ENCODE measurements around the gene BLM. TPM values are rescaled to one million over a fixed set of nuclear protein-coding genes. Genes with fewer than 3 reads are reported as not detected.

Gene BLM
- total and polyA plus RNA-seq, 4 donors = 2.2 to 8.7 (median 3.8) TPM

DNA sequence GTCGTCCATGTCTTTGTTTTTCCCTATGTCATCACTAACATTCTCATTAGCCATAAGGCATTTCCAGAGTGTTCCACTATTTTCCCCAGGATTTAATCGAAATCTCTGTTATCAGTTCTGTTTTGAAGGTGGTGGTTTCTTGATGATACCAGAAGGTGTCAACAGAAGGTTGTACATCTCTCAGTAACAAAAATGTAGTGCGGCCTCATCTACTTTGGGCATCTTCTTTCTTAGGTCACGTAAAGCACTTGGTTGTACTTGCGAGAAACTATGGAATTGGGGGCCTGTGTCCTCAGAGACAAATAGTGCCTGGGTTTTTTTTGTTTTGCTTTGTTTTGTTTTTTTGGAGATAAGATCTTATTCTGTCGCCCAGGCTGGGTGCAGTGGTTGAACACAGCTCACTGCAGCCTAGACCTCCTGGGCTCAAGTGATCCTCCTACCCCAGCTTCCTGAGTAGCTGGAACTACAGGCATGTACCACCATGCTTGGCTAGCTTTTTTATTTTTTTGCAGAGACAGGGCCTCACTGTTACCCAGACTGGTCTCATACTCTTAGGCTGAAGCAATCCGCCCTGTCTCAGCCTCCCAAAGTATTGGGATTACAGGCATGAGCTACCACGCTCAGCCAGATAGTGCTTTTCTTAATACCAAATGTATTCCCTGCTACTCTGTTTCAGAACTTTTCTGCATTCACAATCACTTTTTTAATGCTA lies 90.1 kb downstream of the BLM start:
- Histone ChIP-seq H3K9ac (ENCODE audit: insufficient read depth in 1 of 2, low read length in 2 of 2) (no peak overlapping the region), H3K4me3 (no peak overlapping the region), H3K27ac (ENCODE audit: low read depth in 1 of 2, low read length in 1 of 2) (no peak overlapping the region), H3K27me3 (ENCODE audit: control insufficient read depth in 3 of 3, insufficient read depth in 3 of 3, low read length in 2 of 3) (no peaks in the 10 kb centered on the region), H3K36me3 (ENCODE audit: control insufficient read depth in 4 of 4, insufficient read depth in 4 of 4, low read length in 4 of 4) (peaks cover 0 to 6% (median 0%) of the 10 kb centered on the region in 4 donors), H3K4me1 (ENCODE audit: control insufficient read depth in 5 of 5, insufficient read depth in 5 of 5, low read length in 5 of 5) (no peaks in the 10 kb centered on the region), H3K9me3 (ENCODE audit: control insufficient read depth in 4 of 4, insufficient read depth in 3 of 4, low read length in 3 of 4) (no peaks in the 10 kb centered on the region)
- DNase-seq (no peak), ATAC-seq (ENCODE audit: insufficient read depth, low FRiP score) (no peak)
- TF ChIP-seq, protein P1, sequence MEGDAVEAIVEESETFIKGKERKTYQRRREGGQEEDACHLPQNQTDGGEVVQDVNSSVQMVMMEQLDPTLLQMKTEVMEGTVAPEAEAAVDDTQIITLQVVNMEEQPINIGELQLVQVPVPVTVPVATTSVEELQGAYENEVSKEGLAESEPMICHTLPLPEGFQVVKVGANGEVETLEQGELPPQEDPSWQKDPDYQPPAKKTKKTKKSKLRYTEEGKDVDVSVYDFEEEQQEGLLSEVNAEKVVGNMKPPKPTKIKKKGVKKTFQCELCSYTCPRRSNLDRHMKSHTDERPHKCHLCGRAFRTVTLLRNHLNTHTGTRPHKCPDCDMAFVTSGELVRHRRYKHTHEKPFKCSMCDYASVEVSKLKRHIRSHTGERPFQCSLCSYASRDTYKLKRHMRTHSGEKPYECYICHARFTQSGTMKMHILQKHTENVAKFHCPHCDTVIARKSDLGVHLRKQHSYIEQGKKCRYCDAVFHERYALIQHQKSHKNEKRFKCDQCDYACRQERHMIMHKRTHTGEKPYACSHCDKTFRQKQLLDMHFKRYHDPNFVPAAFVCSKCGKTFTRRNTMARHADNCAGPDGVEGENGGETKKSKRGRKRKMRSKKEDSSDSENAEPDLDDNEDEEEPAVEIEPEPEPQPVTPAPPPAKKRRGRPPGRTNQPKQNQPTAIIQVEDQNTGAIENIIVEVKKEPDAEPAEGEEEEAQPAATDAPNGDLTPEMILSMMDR (IDR thresholded peaks at IDR 0.05; ENCODE audit: control extremely low read depth, extremely low read depth) = no peak
- 90 to 95% methylated on average over 8 of the region's 8 CpGs for WGBS, 2 donors

DNA sequence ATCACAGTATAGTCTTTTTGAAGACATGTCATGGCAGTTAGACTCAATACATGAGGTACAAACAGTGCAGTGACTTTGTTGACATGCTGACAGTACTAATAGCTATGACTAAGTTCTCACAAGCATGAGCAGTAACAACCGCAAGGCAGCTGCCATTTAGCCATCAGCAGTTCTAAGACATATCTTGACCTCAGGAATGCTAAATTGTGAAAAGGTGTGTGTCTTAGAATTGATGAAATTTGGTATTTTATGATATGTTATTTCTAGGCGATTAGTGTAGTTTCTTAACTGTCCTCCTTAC lies 90.6 kb downstream of the BLM start:
- Histone ChIP-seq H3K4me1 (ENCODE audit: control insufficient read depth in 5 of 5, insufficient read depth in 5 of 5, low read length in 5 of 5) (no peaks in the 10 kb centered on the region), H3K27ac (ENCODE audit: low read depth in 1 of 2, low read length in 1 of 2) (no peak overlapping the region), H3K9ac (ENCODE audit: insufficient read depth in 1 of 2, low read length in 2 of 2) (no peak overlapping the region), H3K4me3 (no peak overlapping the region), H3K36me3 (ENCODE audit: control insufficient read depth in 4 of 4, insufficient read depth in 4 of 4, low read length in 4 of 4) (peaks cover 0 to 6% (median 0%) of the 10 kb centered on the region in 4 donors), H3K9me3 (ENCODE audit: control insufficient read depth in 4 of 4, insufficient read depth in 3 of 4, low read length in 3 of 4) (no peaks in the 10 kb centered on the region), H3K27me3 (ENCODE audit: control insufficient read depth in 3 of 3, insufficient read depth in 3 of 3, low read length in 2 of 3) (no peaks in the 10 kb centered on the region)
- ATAC-seq (ENCODE audit: insufficient read depth, low FRiP score) (no peak), DNase-seq (no peak)
- WGBS, 2 donors = 93% methylated on average over 2 of the region's 2 CpGs
- TF ChIP-seq, protein P1 (IDR thresholded peaks at IDR 0.05; ENCODE audit: control extremely low read depth, extremely low read depth) = no peak

DNA sequence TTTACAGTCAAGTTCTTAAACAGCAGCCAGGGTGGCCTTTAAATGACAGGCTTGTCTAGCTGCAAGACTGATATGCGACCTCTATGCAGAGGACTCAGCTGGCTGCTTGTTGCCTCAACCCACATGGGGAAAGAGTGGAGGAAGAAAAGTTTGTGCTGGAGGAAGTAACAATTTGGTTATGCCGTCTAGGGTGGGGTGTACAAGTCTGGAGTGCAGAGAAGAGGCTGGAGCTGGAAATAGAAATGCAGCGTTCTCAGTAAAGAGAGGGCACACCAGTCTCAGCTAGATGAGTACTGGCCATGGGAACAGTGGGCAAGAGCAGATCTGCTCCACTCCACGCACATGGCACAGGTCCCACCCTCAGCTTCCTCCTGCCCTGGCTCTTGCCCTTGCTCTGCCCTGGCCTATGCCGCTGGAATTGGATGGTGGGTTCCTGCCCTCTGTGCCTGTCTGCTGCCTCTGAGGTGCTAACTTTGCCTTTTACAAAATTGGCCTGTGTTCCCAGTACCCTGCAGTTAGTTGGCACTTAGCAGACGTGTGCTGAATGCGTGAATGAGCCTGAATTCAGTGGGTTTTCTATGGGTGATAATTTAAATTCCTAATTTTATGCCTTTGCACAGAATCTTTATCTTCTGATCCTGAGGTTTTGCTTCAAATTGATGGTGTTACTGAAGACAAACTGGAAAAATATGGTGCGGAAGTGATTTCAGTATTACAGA lies 91.5 kb downstream of the BLM start:
- DNase-seq (no peak), ATAC-seq (ENCODE audit: insufficient read depth, low FRiP score) (peak; percentile 19)
- Histone ChIP-seq H3K4me1 (ENCODE audit: control insufficient read depth in 5 of 5, insufficient read depth in 5 of 5, low read length in 5 of 5) (no peaks in the 10 kb centered on the region), H3K27ac (ENCODE audit: low read depth in 1 of 2, low read length in 1 of 2) (no peak overlapping the region), H3K4me3 (no peak overlapping the region), H3K27me3 (ENCODE audit: control insufficient read depth in 3 of 3, insufficient read depth in 3 of 3, low read length in 2 of 3) (no peaks in the 10 kb centered on the region), H3K9me3 (ENCODE audit: control insufficient read depth in 4 of 4, insufficient read depth in 3 of 4, low read length in 3 of 4) (no peaks in the 10 kb centered on the region), H3K36me3 (ENCODE audit: control insufficient read depth in 4 of 4, insufficient read depth in 4 of 4, low read length in 4 of 4) (peaks cover 0 to 6% (median 0%) of the 10 kb centered on the region in 4 donors), H3K9ac (ENCODE audit: insufficient read depth in 1 of 2, low read length in 2 of 2) (no peak overlapping the region)
- TF ChIP-seq, protein P1 (IDR thresholded peaks at IDR 0.05; ENCODE audit: control extremely low read depth, extremely low read depth) = no peak
- 64 to 84% methylated on average over 8 of the region's 8 CpGs for WGBS, 2 donors

Data from lung (tissue), 12 donors.